Loucy (cell line): ENCODE results near the gene CNOT2.

Source experiments
- H2AFZ ChIP-seq: fragments of 200-600 bp; sonication (generic); 2 replicates; pipeline ENCODE4 v1.6.0; 2016; ENCODE audit warnings: antibody characterized with exemption, mild to moderate bottlenecking, low read length, moderate library complexity
- H3F3A ChIP-seq: fragments of 200-600 bp; 2 replicates; pipeline ENCODE4 v1.6.0; 2016; ENCODE audit warnings: antibody characterized with exemption, low read depth, mild to moderate bottlenecking
- H3K27me3 ChIP-seq: fragments of 200-600 bp; sonication (generic); 2 replicates; pipeline ENCODE4 v1.6.1; 2014; ENCODE audit warnings: low read length, mild to moderate bottlenecking; ENCODE audit not compliant: insufficient read depth, poor library complexity, severe bottlenecking
- H3K36me3 ChIP-seq: fragments of 200-600 bp; sonication (generic); 2 replicates; pipeline ENCODE4 v1.6.1; 2016; ENCODE audit warnings: low read length; ENCODE audit not compliant: insufficient read depth
- H3K4me1 ChIP-seq: fragments of 200-600 bp; sonication (generic); 2 replicates; pipeline ENCODE4 v1.5.1; 2014; ENCODE audit warnings: low read length, mild to moderate bottlenecking; ENCODE audit not compliant: insufficient read depth, poor library complexity, severe bottlenecking
- H3K4me2 ChIP-seq: fragments of 200-600 bp; sonication (generic); 2 replicates; pipeline ENCODE4 v1.6.0; 2014; ENCODE audit warnings: antibody characterized with exemption, low read length, low read depth, mild to moderate bottlenecking; ENCODE audit not compliant: poor library complexity, severe bottlenecking
- H3K4me3 ChIP-seq: fragments of 200-600 bp; sonication (generic); 2 replicates; pipeline ENCODE4 v1.5.1; 2014; ENCODE audit warnings: low read length, mild to moderate bottlenecking, mixed read lengths; ENCODE audit not compliant: poor library complexity, severe bottlenecking
- H3K79me2 ChIP-seq: fragments of 200-600 bp; sonication (generic); 2 replicates; pipeline ENCODE4 v1.6.1; 2014; ENCODE audit warnings: low read length; ENCODE audit not compliant: insufficient read depth
- H3K9ac ChIP-seq: fragments of 200-600 bp; sonication (generic); 2 replicates; pipeline ENCODE4 v1.6.0; 2014; ENCODE audit warnings: mild to moderate bottlenecking, low read depth, low read length, moderate library complexity; ENCODE audit not compliant: poor library complexity, severe bottlenecking
- H3K9me2 ChIP-seq: fragments of 200-600 bp; sonication (generic); replicated peaks from 2 replicates; pipeline ENCODE4 v1.6.1; 2016; ENCODE audit warnings: low read depth, low read length, mixed read lengths
- H3K9me3 ChIP-seq: fragments of 200-600 bp; sonication (generic); 2 replicates; pipeline ENCODE4 v1.6.1; 2014; ENCODE audit warnings: mild to moderate bottlenecking, antibody characterized with exemption, low read length, low read depth; ENCODE audit not compliant: insufficient read depth
- H4K20me1 ChIP-seq: fragments of 200-600 bp; sonication (generic); 2 replicates; pipeline ENCODE4 v1.6.0; 2014; ENCODE audit warnings: antibody characterized with exemption, low read length, mild to moderate bottlenecking; ENCODE audit not compliant: insufficient read depth, poor library complexity, severe bottlenecking
- CTCF ChIP-seq: fragments of 200-600 bp; sonication (generic); conservative IDR thresholded peaks from 2 replicates; pipeline ENCODE4 v1.5.1; 2014; ENCODE audit warnings: mild to moderate bottlenecking, antibody characterized with exemption, low read length
- EZH2phosphoT487 ChIP-seq: fragments of 200-600 bp; IDR thresholded peaks from 2 replicates; pipeline ENCODE4 v1.6.1; 2018; ENCODE audit warnings: antibody characterized with exemption, mild to moderate bottlenecking, moderate library complexity, borderline replicate concordance

CNOT2 gene

DNA sequence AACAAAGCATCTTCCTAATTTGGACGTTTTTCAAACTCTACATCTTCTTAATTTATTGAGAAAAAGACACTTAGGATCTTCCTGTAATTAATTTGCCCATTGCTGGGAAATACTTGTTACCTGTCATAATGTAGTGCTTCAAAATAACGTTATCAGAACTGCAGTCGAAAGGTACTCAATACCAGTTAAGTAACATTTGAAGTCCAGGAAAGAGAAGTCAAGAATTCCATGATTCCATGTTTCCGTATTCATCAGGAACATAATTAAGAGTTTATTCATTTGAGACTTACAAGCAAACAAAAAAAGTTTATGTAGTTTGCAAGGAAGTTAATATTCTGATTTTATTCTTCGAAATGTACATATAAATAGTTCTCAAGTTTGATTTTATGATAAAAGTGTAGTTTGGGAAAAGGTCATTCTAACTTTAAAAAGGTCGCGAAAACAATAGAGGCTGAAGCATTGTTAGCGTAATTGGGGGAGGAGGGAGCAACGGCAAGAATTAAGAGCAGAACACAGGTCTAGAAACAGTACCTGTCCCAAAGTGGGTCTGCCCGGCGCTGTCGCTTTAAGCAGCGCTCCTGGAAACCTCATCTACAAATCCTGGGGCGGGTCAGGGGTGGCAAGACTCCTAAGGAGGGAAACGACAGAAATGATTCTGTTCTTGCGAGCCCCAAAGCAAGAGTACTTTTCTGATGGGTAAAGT lies 121.6 kb downstream of the CNOT2 start:
- no peak overlapping the region for H3K9ac ChIP-seq
- peaks cover 24% of the 10 kb centered on the region for H3K79me2 ChIP-seq
- TF ChIP-seq EZH2phosphoT487 (no peak), CTCF (no peak)
- peak overlapping the region; percentile 94 for H3K4me2 ChIP-seq
- peak overlapping the region; percentile 87 for H3K4me3 ChIP-seq
- H4K20me1 ChIP-seq: peaks cover 6% of the 10 kb centered on the region
- H3K27me3 ChIP-seq: no peaks in the 10 kb centered on the region
- H3K36me3 ChIP-seq: no peaks in the 10 kb centered on the region
- H3K9me2 ChIP-seq: no peaks in the 10 kb centered on the region
- peaks cover 31% of the 10 kb centered on the region for H3K4me1 ChIP-seq
- no peaks in the 10 kb centered on the region for H3F3A ChIP-seq
- peak overlapping the region; percentile 94 for H2AFZ ChIP-seq
- H3K9me3 ChIP-seq: no peaks in the 10 kb centered on the region

GRCh38 chr12:70365398-70365647 lies 122.1 kb downstream of the CNOT2 start:
- no peaks in the 10 kb centered on the region for H3K9me2 ChIP-seq
- H3F3A ChIP-seq: no peaks in the 10 kb centered on the region
- no peaks in the 10 kb centered on the region for H3K36me3 ChIP-seq
- TF ChIP-seq CTCF (no peak), EZH2phosphoT487 (no peak)
- H3K27me3 ChIP-seq: no peaks in the 10 kb centered on the region
- peak overlapping the region; percentile 87 for H3K4me3 ChIP-seq
- H3K9ac ChIP-seq: peak overlapping the region; percentile 61
- H4K20me1 ChIP-seq: peaks cover 6% of the 10 kb centered on the region
- H3K9me3 ChIP-seq: no peaks in the 10 kb centered on the region
- peak overlapping the region; percentile 94 for H3K4me2 ChIP-seq
- peaks cover 34% of the 10 kb centered on the region for H3K4me1 ChIP-seq
- peak overlapping the region; percentile 94 for H2AFZ ChIP-seq
- H3K79me2 ChIP-seq: peaks cover 27% of the 10 kb centered on the region

DNA sequence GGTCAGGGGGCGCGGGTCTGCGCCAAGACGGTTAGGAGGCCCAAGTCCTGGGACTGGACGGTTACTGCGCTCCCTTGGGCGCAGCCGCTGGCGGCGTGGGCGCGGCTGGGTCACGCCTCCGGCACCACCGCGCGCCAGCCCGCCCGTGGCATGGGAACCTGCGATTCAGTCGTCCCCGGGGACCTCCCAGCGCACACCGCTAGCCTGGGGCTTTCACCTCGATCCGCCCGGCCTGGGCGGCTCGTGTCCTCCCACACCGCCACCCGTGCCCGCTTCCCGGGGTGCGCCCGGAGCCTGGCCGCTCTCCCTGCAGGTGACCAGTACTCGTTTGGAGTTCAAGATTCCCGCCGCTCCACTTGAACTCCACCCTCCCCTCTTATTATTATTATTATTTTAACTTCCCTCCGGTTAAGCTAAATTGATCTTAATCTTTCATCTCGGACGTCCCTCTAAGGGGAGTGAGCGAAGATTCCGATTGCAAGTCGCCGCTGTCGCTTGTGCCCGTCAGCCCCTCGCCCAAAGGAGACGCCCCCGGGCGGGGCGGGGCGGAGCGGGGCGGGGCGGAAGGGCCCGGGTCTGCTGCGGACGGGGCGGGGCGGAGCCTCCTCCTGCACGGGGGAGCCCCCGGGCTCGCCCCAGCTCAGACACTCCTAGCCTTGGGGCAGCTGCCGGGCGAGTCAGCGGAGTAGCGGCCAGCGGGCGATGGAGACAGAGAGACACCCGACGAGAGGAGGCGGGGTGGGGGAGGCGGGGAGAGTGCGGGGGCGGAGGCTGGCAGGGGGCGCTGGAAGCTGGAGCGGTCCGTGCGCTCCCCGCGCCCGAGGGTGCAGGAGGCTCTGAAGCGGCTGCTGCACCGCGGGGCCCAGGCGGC lies 122.7 kb downstream of the CNOT2 start, which contains the start of gene KCNMB4:
KCNMB4 (plus strand) TSS at position 643 of the 871 bp plus-strand sequence. CDS start 445 bp downstream, outside the sequence.
- H3K27me3 ChIP-seq: no peaks in the 10 kb centered on the region

More for the DNA sequence above, 122.7 kb downstream of the CNOT2 start, which contains the start of gene KCNMB4:
- Histone ChIP-seq H3K79me2 (peaks cover 27% of the 10 kb centered on the region), H3K9ac (peak within 1 kb of the TSS; percentile 66), H3K4me1 (peaks cover 34% of the 10 kb centered on the region), H2AFZ (peak within 1 kb of the TSS; percentile 94), H4K20me1 (peaks cover 6% of the 10 kb centered on the region), H3F3A (no peaks in the 10 kb centered on the region), H3K9me3 (no peaks in the 10 kb centered on the region), H3K4me3 (peak within 1 kb of the TSS; percentile 87), H3K36me3 (no peaks in the 10 kb centered on the region), H3K9me2 (no peaks in the 10 kb centered on the region), H3K4me2 (peak within 1 kb of the TSS; percentile 94)
- TF ChIP-seq EZH2phosphoT487: no peak
- no peak for TF ChIP-seq CTCF
